Vagina (tissue), 2 donors: ENCODE results near the gene COX6A2. TPM values are rescaled to one million over a fixed set of nuclear protein-coding genes. Genes with fewer than 3 reads are reported as not detected.
"Not testable (repeated sequence)": the region's sequence is repeated elsewhere in the genome, so short reads cannot be mapped to it uniquely, and the experiment has no call there.

Experiments used
- DNase-seq, 2 donors: peaks; one replicate each; pipeline ENCODE4 v3.0.0-alpha.2; 2017; ENCODE audit errors: extremely low spot score in 2 of 2
- H3K27ac ChIP-seq: fragments of 200-600 bp; sonication (generic); one replicate; pipeline ENCODE4 v1.5.1; 2019
- H3K27me3 ChIP-seq: fragments of 200-600 bp; sonication (generic); one replicate; pipeline ENCODE4 v1.5.1; 2019
- H3K36me3 ChIP-seq, 2 donors: fragments of 200-600 bp; sonication (generic); one replicate each; pipeline ENCODE4 v1.5.1; 2017 to 2019
- H3K4me1 ChIP-seq: fragments of 200-600 bp; sonication (generic); one replicate; pipeline ENCODE4 v1.5.1; 2019
- H3K4me3 ChIP-seq, 2 donors: fragments of 200-600 bp; sonication (generic); 1 replicate in 1 of 2; 2 replicates in 1 of 2; pipeline ENCODE4 v1.5.1; 2016 to 2019
- H3K9me3 ChIP-seq: fragments of 200-600 bp; sonication (generic); one replicate; pipeline ENCODE4 v1.5.1; 2019
- CTCF ChIP-seq, 3 experiments: fragments of 450-650 bp in 2 of 3; fragments of 200-600 bp in 1 of 3; sonication (generic) in 1 of 3; IDR thresholded peaks; one replicate each; pipeline ENCODE4 v1.5.1; 2017 to 2019; ENCODE audit warnings: antibody characterized with exemption in 3 of 3, mild to moderate bottlenecking in 2 of 3, moderate library complexity in 2 of 3
- POLR2A ChIP-seq, 2 donors: fragments of 450-650 bp; IDR thresholded peaks; one replicate each; pipeline ENCODE4 v1.6.1; 2017; ENCODE audit warnings: antibody characterized with exemption in 2 of 2, mild to moderate bottlenecking in 2 of 2, moderate library complexity in 2 of 2
- POLR2AphosphoS5 ChIP-seq, 2 donors: sonication (generic); formaldehyde crosslinking; IDR thresholded peaks; one replicate each; pipeline ENCODE4 v1.9.0; 2017; ENCODE audit warnings: antibody characterized with exemption in 2 of 2, mild to moderate bottlenecking in 2 of 2, low read depth in 1 of 2; ENCODE audit not compliant: insufficient read depth in 1 of 2
- intact Hi-C: fragments of 100-400 bp; cut with DNase I; formaldehyde crosslinking; loops from one replicate; pipeline ENCODE4 v1.15.1; 2023
- total RNA-seq: library from RNA; depleted of rRNA; stranded (reverse); fragments of >200 nt; gene quantifications from one replicate; pipeline ENCODE4 v1.2.3, GENCODE V29; 2016

COX6A2 gene
- total RNA-seq, 1 donor from 2014 or later, result not detected

- Histone ChIP-seq H3K27ac (no peak overlapping the region), H3K27me3 (no peaks in the 10 kb centered on the region), H3K4me3 (no peak overlapping the region), H3K9me3 (no peaks in the 10 kb centered on the region), H3K4me1 (no peaks in the 10 kb centered on the region), H3K36me3 (no peaks in the 10 kb centered on the region)
- DNase-seq, result no peak
- intact Hi-C loops, result no loop called here
- TF ChIP-seq POLR2AphosphoS5 (IDR thresholded peaks at IDR 0.05; ENCODE audit: insufficient read depth in 1 of 2, low read depth in 1 of 2) (no peak), CTCF (IDR thresholded peaks at IDR 0.05) (no peak), POLR2A (IDR thresholded peaks at IDR 0.05) (no peak)
These were observed 8.1 kb downstream of the COX6A2 start for GRCh38 chr16:31420037-31420436.

GRCh38 chr16:31417916-31418315 is 10.2 kb downstream of the COX6A2 start:
- DNase-seq, result no peak
- intact Hi-C loops, result no loop called here
- H3K36me3 ChIP-seq, result no peaks in the 10 kb centered on the region
- no peaks in the 10 kb centered on the region for H3K27me3 ChIP-seq
- TF ChIP-seq CTCF (IDR thresholded peaks at IDR 0.05), result no peak
- TF ChIP-seq POLR2AphosphoS5 (IDR thresholded peaks at IDR 0.05; ENCODE audit: insufficient read depth in 1 of 2, low read depth in 1 of 2), result no peak
- no peak for TF ChIP-seq POLR2A (IDR thresholded peaks at IDR 0.05)
- no peak overlapping the region for H3K4me3 ChIP-seq
- H3K27ac ChIP-seq, result no peak overlapping the region
- H3K9me3 ChIP-seq, result no peaks in the 10 kb centered on the region
- H3K4me1 ChIP-seq, result no peaks in the 10 kb centered on the region

- H3K4me3 ChIP-seq, H3K36me3 ChIP-seq, intact Hi-C loops, H3K9me3 ChIP-seq, DNase-seq, H3K27ac ChIP-seq, H3K4me1 ChIP-seq, H3K27me3 ChIP-seq: not testable (repeated sequence)
These were observed 11.1 kb downstream of the COX6A2 start for GRCh38 chr16:31417036-31417435.

GRCh38 chr16:31416371-31416770 is 11.8 kb downstream of the COX6A2 start:
- Histone ChIP-seq H3K36me3 (no peaks in the 10 kb centered on the region), H3K4me1 (no peaks in the 10 kb centered on the region), H3K27ac (no peak overlapping the region), H3K27me3 (no peaks in the 10 kb centered on the region), H3K9me3 (no peaks in the 10 kb centered on the region), H3K4me3 (no peak overlapping the region)
- TF ChIP-seq CTCF (IDR thresholded peaks at IDR 0.05) (no peak), POLR2AphosphoS5 (IDR thresholded peaks at IDR 0.05; ENCODE audit: insufficient read depth in 1 of 2, low read depth in 1 of 2) (no peak), POLR2A (IDR thresholded peaks at IDR 0.05) (no peak)
- DNase-seq, result no peak
- intact Hi-C loops, result no loop called here

GRCh38 chr16:31414706-31415105 is 13.5 kb downstream of the COX6A2 start:
- no peaks in the 10 kb centered on the region for H3K36me3 ChIP-seq
- H3K4me3 ChIP-seq, result no peak overlapping the region
- intact Hi-C loops, result no loop called here
- TF ChIP-seq POLR2AphosphoS5 (IDR thresholded peaks at IDR 0.05; ENCODE audit: insufficient read depth in 1 of 2, low read depth in 1 of 2) (no peak), CTCF (IDR thresholded peaks at IDR 0.05) (no peak), POLR2A (IDR thresholded peaks at IDR 0.05) (no peak)
- H3K27ac ChIP-seq, result no peak overlapping the region
- DNase-seq, result no peak
- no peaks in the 10 kb centered on the region for H3K9me3 ChIP-seq
- no peaks in the 10 kb centered on the region for H3K27me3 ChIP-seq
- no peaks in the 10 kb centered on the region for H3K4me1 ChIP-seq

GRCh38 chr16:31413943-31414342 is 14.2 kb downstream of the COX6A2 start:
- no peak for TF ChIP-seq POLR2AphosphoS5 (IDR thresholded peaks at IDR 0.05; ENCODE audit: insufficient read depth in 1 of 2, low read depth in 1 of 2)
- no peak for TF ChIP-seq CTCF (IDR thresholded peaks at IDR 0.05)
- no peak for TF ChIP-seq POLR2A (IDR thresholded peaks at IDR 0.05)
- intact Hi-C loops, result no loop called here
- H3K4me1 ChIP-seq, result no peaks in the 10 kb centered on the region
- no peak overlapping the region for H3K27ac ChIP-seq
- H3K36me3 ChIP-seq, result no peaks in the 10 kb centered on the region
- H3K27me3 ChIP-seq, result no peaks in the 10 kb centered on the region
- H3K4me3 ChIP-seq, result no peak overlapping the region
- H3K9me3 ChIP-seq, result no peaks in the 10 kb centered on the region
- no peak for DNase-seq
